ENCODE results near the gene HOXA3. TPM values are rescaled to one million over a fixed set of nuclear protein-coding genes. Genes with fewer than 3 reads are reported as not detected.

The HOXA3 gene
- total and polyA plus RNA-seq, 2 of the 8 experiments (the other 6 are each of a cell fraction or from before 2014, with no cell fraction given): not detected

DNA sequence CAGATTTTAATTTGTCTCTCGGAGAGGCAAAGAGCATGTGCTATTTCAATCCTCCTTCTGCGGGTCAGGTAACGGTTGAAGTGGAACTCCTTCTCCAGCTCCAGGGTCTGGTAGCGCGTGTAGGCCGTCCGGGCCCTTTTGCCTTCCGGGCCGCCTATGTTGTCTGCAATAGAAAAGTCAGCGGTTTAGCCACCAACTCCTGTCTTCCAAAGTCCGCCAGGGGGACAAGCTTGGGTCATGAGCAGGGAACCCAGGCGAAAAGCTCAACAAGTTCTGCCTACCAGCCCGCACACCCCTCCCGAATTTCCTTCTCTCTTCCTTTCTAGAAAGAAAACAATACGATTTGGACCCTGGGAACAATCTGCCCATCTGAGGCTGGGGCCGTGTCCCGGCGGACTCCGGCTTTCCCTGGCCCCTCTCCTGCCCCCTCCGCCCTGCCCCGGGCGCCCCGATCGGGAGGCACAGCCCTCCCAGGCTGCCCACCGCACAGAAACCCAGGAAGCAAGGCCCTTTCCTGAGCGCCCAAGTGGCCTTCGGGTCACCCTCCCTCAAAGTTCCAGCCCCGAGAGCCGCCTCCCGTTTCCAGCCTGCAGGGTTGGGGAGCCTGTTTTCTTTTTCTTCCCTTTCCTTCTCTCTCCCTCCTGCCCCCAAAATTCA lies 10.3 kb downstream of the HOXA3 start:
- peak in 1 of 2 experiments; percentile 55 for DNase-seq (ENCODE audit: low read depth in 1 of 2, low spot score in 2 of 2)
- TF ChIP-seq CBX5 (IDR thresholded peaks at IDR 0.05; ENCODE audit: low read depth, low read length) (no peak), RAD21 (IDR thresholded peaks at IDR 0.05 in 1 of 2, conservative IDR thresholded peaks at IDR 0.05 in 1 of 2; ENCODE audit: low read depth in 2 of 2, low read length in 2 of 2) (peak; percentile 7 to 19; a peak in 2 of 4 replicates), KDM1A (IDR thresholded peaks at IDR 0.05; ENCODE audit: borderline replicate concordance, low read length) (no peak), POU5F1 (IDR thresholded peaks at IDR 0.05; ENCODE audit: low read depth, low read length) (no peak), BRCA1 (IDR thresholded peaks at IDR 0.05; ENCODE audit: low read depth, low read length) (no peak), RNF2 (IDR thresholded peaks at IDR 0.05; ENCODE audit: borderline replicate concordance, low read depth, low read length, missing control alignments, poor library complexity, severe bottlenecking) (peak; percentile 94), SUZ12 (IDR thresholded peaks at IDR 0.05; ENCODE audit: low read length) (peak; percentile 58), EZH2 (IDR thresholded peaks at IDR 0.05; ENCODE audit: low read depth, low read length, severe bottlenecking) (peak; percentile 88)
- TF ChIP-seq, protein P1, sequence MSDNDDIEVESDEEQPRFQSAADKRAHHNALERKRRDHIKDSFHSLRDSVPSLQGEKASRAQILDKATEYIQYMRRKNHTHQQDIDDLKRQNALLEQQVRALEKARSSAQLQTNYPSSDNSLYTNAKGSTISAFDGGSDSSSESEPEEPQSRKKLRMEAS (IDR thresholded peaks at IDR 0.05): no peak

More for the DNA sequence above, 10.3 kb downstream of the HOXA3 start:
- no peak overlapping the region for H3K18ac ChIP-seq (ENCODE audit: extremely low read depth, low read length)
- H2BK12ac ChIP-seq (ENCODE audit: low read depth, low read length): no peak overlapping the region
- no peak for FAIRE-seq
- no peak overlapping the region; the same call in 1 of the 2 replicates for H4K8ac ChIP-seq (ENCODE audit: extremely low read depth, insufficient read depth, low read length)
- H2AFZ ChIP-seq (ENCODE audit: low read length): no peak overlapping the region
- peak overlapping the region in 1 of 4 experiments; percentile 59; a peak in 2 of 8 replicates for H3K4me3 ChIP-seq (ENCODE audit: extremely low read depth in 1 of 4, insufficient read depth in 2 of 4, low read depth in 3 of 4, low read length in 4 of 4)
- H3K27ac ChIP-seq (ENCODE audit: low read depth, low read length): no peak overlapping the region
- no peak overlapping the region for H2AK5ac ChIP-seq (ENCODE audit: low read depth, low read length)
- H3K9me3 ChIP-seq (ENCODE audit: insufficient read depth in 2 of 2, low read depth in 1 of 2, low read length in 1 of 2): peaks cover 0 to 3% of the 10 kb centered on the region in 2 experiments; a peak in 1 of 4 replicates
- no peak overlapping the region for H3K4ac ChIP-seq (replicated peaks; ENCODE audit: insufficient read length, low read depth, low read length)
- peaks cover 0 to 6% (median 3%) of the 10 kb centered on the region in 4 experiments; a peak in 4 of 7 replicates for H3K4me1 ChIP-seq (replicated peaks in 1 of 4; ENCODE audit: control insufficient read depth in 3 of 4, insufficient read depth in 4 of 4, low read length in 3 of 4)
- H3K23ac ChIP-seq (ENCODE audit: insufficient read length): no peak overlapping the region
- CTCF ChIA-PET (ENCODE audit: partially characterized antibody): interaction anchor here (0.6 to 12.5 kb wide), 24 partner anchors 8 to 870 kb away, joined by 3 to 123 read pairs (median 10); partner anchors contain the start of genes HOXA1, HOXA3 and HOXA7
- H4K20me1 ChIP-seq (replicated peaks in 1 of 2; ENCODE audit: control insufficient read depth in 1 of 2, insufficient read depth in 2 of 2, low read length in 2 of 2): peaks cover 19 to 25% of the 10 kb centered on the region in 2 experiments
- no peak overlapping the region for H4K91ac ChIP-seq (replicated peaks; ENCODE audit: insufficient read length, low read length)
- H2BK20ac ChIP-seq (ENCODE audit: low read length): no peak overlapping the region
- H3K27me3 ChIP-seq (replicated peaks in 1 of 4; ENCODE audit: control insufficient read depth in 3 of 4, extremely low read depth in 1 of 4, insufficient read depth in 3 of 4, low read length in 3 of 4): peaks cover 97 to 100% (median 99%) of the 10 kb centered on the region in 4 experiments
- peak overlapping the region; percentile 70; a peak in 2 of 4 replicates for H3K4me2 ChIP-seq (ENCODE audit: insufficient read depth in 1 of 2, low read depth in 2 of 2, low read length in 2 of 2)
- H3K79me2 ChIP-seq (ENCODE audit: control insufficient read depth in 1 of 2, insufficient read depth in 2 of 2, low read length in 2 of 2): no peaks in the 10 kb centered on the region
- H3K23me2 ChIP-seq (ENCODE audit: low read depth, low read length): peaks cover 9% of the 10 kb centered on the region
- H2BK120ac ChIP-seq (replicated peaks; ENCODE audit: low read depth, low read length): no peak overlapping the region
- H3K36me3 ChIP-seq (ENCODE audit: control insufficient read depth in 2 of 4, insufficient read depth in 4 of 4, low read length in 3 of 4): peaks cover 0 to 6% (median 0%) of the 10 kb centered on the region in 4 experiments; a peak in 1 of 8 replicates
- H3K56ac ChIP-seq (replicated peaks; ENCODE audit: insufficient read length, low read depth, low read length): no peak overlapping the region
- WGBS, 2 experiments (ENCODE audit: extremely low coverage in 1 of 2, insufficient coverage in 1 of 2, insufficient read length in 1 of 2, insufficient replicate concordance in 2 of 2, low coverage in 1 of 2, low lambda C conversion rate in 2 of 2, missing lambda C conversion rate in 1 of 2): 14% methylated on average over 13 of the region's 30 CpGs; no CpG with 5 or more reads in 1 of the 2 experiments
- H4K5ac ChIP-seq (ENCODE audit: insufficient read length, low read depth, low read length): no peak overlapping the region
- H3K9ac ChIP-seq (replicated peaks in 1 of 4; ENCODE audit: extremely low read depth in 1 of 4, low read depth in 3 of 4, low read length in 3 of 4): no peak overlapping the region
- H2BK5ac ChIP-seq (ENCODE audit: low read depth, low read length): no peak overlapping the region
- H3K79me1 ChIP-seq (ENCODE audit: low read depth, low read length): no peaks in the 10 kb centered on the region
- no peak overlapping the region for H3K14ac ChIP-seq (ENCODE audit: insufficient read length)
- no peak overlapping the region for H2BK15ac ChIP-seq (ENCODE audit: low read length)
- POLR2A ChIA-PET (ENCODE audit: partially characterized antibody): no interaction called here
